Adrenal gland (tissue), 12 donors: ENCODE results near the gene HS3ST5. TPM values are rescaled to one million over a fixed set of nuclear protein-coding genes. Genes with fewer than 3 reads are reported as not detected.

Source experiments
- DNase-seq, 7 donors: peaks; one replicate each; pipeline ENCODE4 v3.0.0-alpha.2; 2019 to 2020
- H3K27ac ChIP-seq, 5 donors: fragments of 200-600 bp; sonication (generic) in 4 of 5; 1 replicate in 3 of 5; 2 replicates in 2 of 5; pipeline versions ENCODE4 v1.5.1 to v1.8.0; 2016 to 2020; ENCODE audit warnings: mild to moderate bottlenecking in 1 of 5
- H3K27me3 ChIP-seq: fragments of 200-600 bp; 2 replicates; pipeline ENCODE4 v1.8.0; 2021
- H3K36me3 ChIP-seq, 2 donors: fragments of 200-600 bp; replicated peaks in 1 of 2; 1 replicate in 1 of 2; 2 replicates in 1 of 2; pipeline versions ENCODE4 v1.5.1 to v1.8.0; 2018 to 2022
- H3K4me1 ChIP-seq, 2 donors: fragments of 200-600 bp; replicated peaks in 1 of 2; 1 replicate in 1 of 2; 2 replicates in 1 of 2; pipeline versions ENCODE4 v1.5.1 to v1.8.0; 2018 to 2021
- H3K4me3 ChIP-seq, 4 donors: fragments of 200-600 bp; sonication (generic) in 3 of 4; one replicate each; pipeline ENCODE4 v1.5.1; 2016 to 2018
- H3K9me3 ChIP-seq, 3 donors: fragments of 200-600 bp; sonication (generic) in 1 of 3; replicated peaks in 1 of 3; 1 replicate in 2 of 3; 2 replicates in 1 of 3; pipeline versions ENCODE4 v1.5.1 to v1.8.0; 2016 to 2021
- CTCF ChIP-seq, 6 experiments: fragments of 450-650 bp in 4 of 6; fragments of 200-600 bp in 2 of 6; sonication (generic) in 1 of 6; IDR thresholded peaks; 1 replicate in 5 of 6; 2 replicates in 1 of 6; pipeline versions ENCODE4 v1.5.1 to v1.8.0; 2016 to 2021; ENCODE audit warnings: antibody characterized with exemption in 6 of 6, mild to moderate bottlenecking in 2 of 6, moderate library complexity in 1 of 6
- POLR2A ChIP-seq, 2 donors: fragments of 450-650 bp; IDR thresholded peaks; one replicate each; pipeline ENCODE4 v1.6.1; 2017; ENCODE audit warnings: antibody characterized with exemption in 2 of 2, mild to moderate bottlenecking in 2 of 2, moderate library complexity in 1 of 2
- WGBS, 4 donors: extraction: QIAGEN DNeasy Blood & Tissue Kit in 2 of 4; methylation state at CpG; one replicate each; pipeline versions ENCODE4 v1.1.5 to v1.1.7; 2013 to 2017; 5-methylcytosine and 5-hydroxymethylcytosine counted together
- intact Hi-C, 2 donors: fragments of 100-400 bp; cut with DNase I; formaldehyde crosslinking; loops; one replicate each; pipeline versions ENCODE4 v1.14.1 to v1.15.0; 2022 to 2023
- polyA plus RNA-seq, 3 donors: library from polyadenylated mRNA; stranded (reverse); fragments of 200-250 nt in 2 of 3; fragments of 350-450 nt in 1 of 3; fragmentation: Illumina TruSeq in 1 of 3; extraction: RNeasy Lipid Tissue Mini Kit (QIAGEN cat#74804) in 1 of 3; gene quantifications; one replicate each; pipeline ENCODE4 v1.2.3, GENCODE V29; 2013 to 2014
- total RNA-seq, 9 donors: library from RNA; depleted of rRNA in 4 of 9; stranded (reverse); fragments of >200 nt in 4 of 9; fragments of 120-200 nt in 1 of 9; fragmentation: NEBNext Ultra II Directional in 1 of 9; extraction: Animal tissue kit (Norgen Biotek cat#: 25700) in 1 of 9; gene quantifications; one replicate each; pipeline versions ENCODE4 v1.1.0 to v1.2.4, GENCODE V29; 2013 to 2023
- donor health status: healthy with polysubstance abuse.
- donor health status: Bipolar disorder and iron deficiency.
- donor health status: DM: yes; HTN: yes; CAD: no.
- donor health status: DM: no; HTN: no; CAD: no.
- donor health status: DM: no; HTN: no; CAD: no.
- donor health status: DM: yes; HTN: yes; CAD: no.

Gene HS3ST5
- total and polyA plus RNA-seq, 12 donors = 0.04 to 0.78 (median 0.24) TPM; not detected in 5

- TF ChIP-seq POLR2A (IDR thresholded peaks at IDR 0.05) (no peak), CTCF (IDR thresholded peaks at IDR 0.05) (peak; percentile 25 to 82 (median 54))
- Histone ChIP-seq H3K4me1 (no peaks in the 10 kb centered on the region), H3K27me3 (no peaks in the 10 kb centered on the region), H3K9me3 (no peaks in the 10 kb centered on the region), H3K4me3 (no peak overlapping the region), H3K27ac (no peak overlapping the region), H3K36me3 (no peaks in the 10 kb centered on the region)
- 1 to 4% (median 2%) methylated on average over 2 of the region's 2 CpGs for WGBS, 4 donors
- DNase-seq = no peak
- intact Hi-C loops = no loop called here
Measured at GRCh38 chr6:114096561-114097172, 246.2 kb downstream of the HS3ST5 start.

DNA sequence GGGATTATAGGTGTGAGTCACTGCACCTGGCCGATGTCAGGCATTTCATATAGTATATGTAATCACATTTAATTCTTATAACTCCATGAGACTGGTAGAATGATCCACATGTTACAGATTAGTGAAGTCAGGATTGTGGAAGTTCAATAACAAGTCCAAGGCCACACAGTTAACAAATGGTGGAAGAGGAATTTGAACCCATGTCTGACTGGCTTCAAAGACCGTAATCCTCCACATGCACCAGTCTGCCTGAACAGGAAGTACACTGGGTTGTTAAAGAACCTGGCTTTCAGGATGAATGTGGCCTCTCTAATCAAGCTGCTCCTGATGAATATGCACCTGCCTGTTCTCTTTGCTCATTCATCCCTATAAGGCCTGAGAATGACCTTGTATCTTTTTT lies 249.9 kb downstream of the HS3ST5 start:
- H3K9me3 ChIP-seq = no peaks in the 10 kb centered on the region
- no peaks in the 10 kb centered on the region for H3K36me3 ChIP-seq
- WGBS, 4 donors = 91 to 95% (median 93%) methylated on average over 2 of the region's 2 CpGs
- TF ChIP-seq POLR2A (IDR thresholded peaks at IDR 0.05) (no peak), CTCF (IDR thresholded peaks at IDR 0.05) (no peak)
- intact Hi-C loops = no loop called here
- H3K27ac ChIP-seq = no peak overlapping the region
- DNase-seq = no peak
- H3K4me3 ChIP-seq = no peak overlapping the region
- H3K27me3 ChIP-seq = no peaks in the 10 kb centered on the region
- H3K4me1 ChIP-seq = no peaks in the 10 kb centered on the region

DNA sequence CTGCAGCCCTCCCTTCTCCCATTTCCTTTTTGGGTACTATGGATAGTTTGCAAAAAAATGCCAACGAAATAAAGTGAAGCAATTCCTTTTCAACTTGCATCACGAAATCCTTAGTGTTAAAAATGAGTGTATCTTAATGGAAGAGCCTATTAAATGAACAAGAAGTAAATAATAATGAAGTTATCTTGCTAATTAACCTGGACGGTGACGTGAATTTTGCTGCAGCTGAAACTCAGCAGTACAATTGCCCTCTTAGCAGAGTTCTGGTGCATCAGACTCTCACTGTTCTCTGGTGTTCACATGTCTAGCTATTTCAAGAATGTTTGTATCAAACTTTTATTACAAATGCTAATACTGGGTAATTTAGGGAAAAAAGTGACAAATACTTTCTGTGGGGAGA lies 252.2 kb downstream of the HS3ST5 start:
- H3K9me3 ChIP-seq = no peaks in the 10 kb centered on the region
- no peaks in the 10 kb centered on the region for H3K36me3 ChIP-seq
- no peak for DNase-seq
- intact Hi-C loops = no loop called here
- H3K27ac ChIP-seq = no peak overlapping the region
- no peaks in the 10 kb centered on the region for H3K27me3 ChIP-seq
- H3K4me1 ChIP-seq = no peaks in the 10 kb centered on the region
- TF ChIP-seq POLR2A (IDR thresholded peaks at IDR 0.05) (no peak), CTCF (IDR thresholded peaks at IDR 0.05) (no peak)
- no peak overlapping the region for H3K4me3 ChIP-seq
- 42 to 65% (median 52%) methylated on average over 4 of the region's 4 CpGs for WGBS, 4 donors

DNA sequence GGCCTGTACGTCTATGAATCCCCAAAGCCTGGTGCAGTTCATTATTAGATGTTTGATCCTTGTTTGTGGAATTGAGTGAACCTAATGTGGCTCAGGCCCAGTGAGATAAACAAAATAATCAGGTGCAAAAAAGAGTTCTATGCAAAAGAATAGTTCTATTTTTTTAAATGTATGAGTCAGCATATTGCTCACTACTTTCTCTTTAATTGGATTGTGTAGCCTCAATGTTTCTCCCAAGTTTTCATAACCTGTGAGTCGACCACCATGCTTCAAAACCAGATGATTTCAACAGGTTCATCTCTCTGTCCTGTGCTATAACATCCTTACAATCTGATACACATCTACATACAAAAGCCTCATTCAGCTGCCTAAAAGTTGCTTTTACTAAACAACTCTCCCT lies 255.3 kb downstream of the HS3ST5 start:
- 72 to 77% (median 74%) methylated on average over 2 of the region's 2 CpGs for WGBS, 4 donors
- no peak for DNase-seq
- H3K4me3 ChIP-seq = no peak overlapping the region

More for the DNA sequence above, 255.3 kb downstream of the HS3ST5 start:
- H3K9me3 ChIP-seq = no peaks in the 10 kb centered on the region
- H3K27ac ChIP-seq = no peak overlapping the region
- no peaks in the 10 kb centered on the region for H3K36me3 ChIP-seq
- intact Hi-C loops = no loop called here
- H3K27me3 ChIP-seq = no peaks in the 10 kb centered on the region
- TF ChIP-seq CTCF (IDR thresholded peaks at IDR 0.05) (no peak), POLR2A (IDR thresholded peaks at IDR 0.05) (no peak)
- H3K4me1 ChIP-seq = no peaks in the 10 kb centered on the region
